Mesenchymal stem cell (in vitro differentiated cells and primary cell): Measurements from ENCODE around the gene RETN.

ENCODE experiments used
- DNase-seq: peaks from one replicate; pipeline ENCODE4 v3.0.0-alpha.2; 2013
- H2AFZ ChIP-seq: one replicate; pipeline ENCODE4 v1.6.1; 2013; ENCODE audit warnings: low read depth, mild to moderate bottlenecking, control low read depth, inconsistent platforms, low read length, moderate library complexity
- H2AK5ac ChIP-seq: 2 replicates; pipeline ENCODE4 v1.6.1; 2013; ENCODE audit warnings: low read length, moderate library complexity, mild to moderate bottlenecking, inconsistent platforms; ENCODE audit not compliant: severe bottlenecking
- H2BK120ac ChIP-seq: one replicate; pipeline ENCODE4 v1.6.1; 2013; ENCODE audit warnings: low read depth, mild to moderate bottlenecking, inconsistent platforms, low read length, moderate library complexity
- H2BK12ac ChIP-seq, 2 experiments: one replicate each; pipeline ENCODE4 v1.6.1; 2013; ENCODE audit warnings: inconsistent platforms in 2 of 2, low read length in 2 of 2, mild to moderate bottlenecking in 2 of 2, moderate library complexity in 2 of 2, control low read depth in 1 of 2
- H2BK15ac ChIP-seq: one replicate; pipeline ENCODE4 v1.6.1; 2013; ENCODE audit warnings: mild to moderate bottlenecking, low read depth, inconsistent platforms; ENCODE audit not compliant: poor library complexity, severe bottlenecking
- H2BK5ac ChIP-seq: 2 replicates; pipeline ENCODE4 v1.6.1; 2013; ENCODE audit warnings: low read depth, mild to moderate bottlenecking, low read length, control low read depth, inconsistent platforms; ENCODE audit not compliant: poor library complexity, severe bottlenecking
- H3K14ac ChIP-seq, 2 experiments: one replicate each; pipeline ENCODE4 v1.6.1; 2013; ENCODE audit warnings: inconsistent platforms in 2 of 2, low read length in 2 of 2, control low read depth in 1 of 2, mild to moderate bottlenecking in 1 of 2, moderate library complexity in 1 of 2
- H3K18ac ChIP-seq, 2 experiments: one replicate each; pipeline ENCODE4 v1.6.1; 2013; ENCODE audit warnings: inconsistent platforms in 2 of 2, low read length in 2 of 2, control low read depth in 1 of 2, low read depth in 1 of 2, mild to moderate bottlenecking in 1 of 2
- H3K23ac ChIP-seq, 2 experiments: one replicate each; pipeline ENCODE4 v1.6.1; 2013; ENCODE audit warnings: inconsistent platforms in 2 of 2, low read length in 2 of 2, mild to moderate bottlenecking in 2 of 2, moderate library complexity in 2 of 2, control low read depth in 1 of 2
- H3K27ac ChIP-seq: 2 replicates; pipeline ENCODE4 v1.5.1; 2013; ENCODE audit warnings: mild to moderate bottlenecking, moderate library complexity, low read length, control low read depth, inconsistent platforms; ENCODE audit not compliant: poor library complexity, severe bottlenecking
- H3K27me3 ChIP-seq, 2 experiments: 2 replicates each; pipeline versions ENCODE4 v1.6.1 to v1.7.0; 2013; ENCODE audit warnings: low read length in 2 of 2, mild to moderate bottlenecking in 2 of 2, moderate library complexity in 2 of 2, control low read depth in 1 of 2, inconsistent platforms in 1 of 2; ENCODE audit not compliant: control insufficient read depth in 1 of 2, insufficient read depth in 1 of 2
- H3K36me3 ChIP-seq, 2 experiments: 2 replicates each; pipeline versions ENCODE4 v1.6.1 to v1.7.0; 2013; ENCODE audit warnings: low read length in 2 of 2, control low read depth in 1 of 2, inconsistent platforms in 1 of 2, low read depth in 1 of 2, mild to moderate bottlenecking in 1 of 2; ENCODE audit not compliant: insufficient read depth in 2 of 2, control insufficient read depth in 1 of 2
- H3K4ac ChIP-seq, 2 experiments: one replicate each; pipeline ENCODE4 v1.6.1; 2013; ENCODE audit warnings: inconsistent platforms in 2 of 2, low read length in 2 of 2, mild to moderate bottlenecking in 2 of 2, moderate library complexity in 2 of 2, control low read depth in 1 of 2, low read depth in 1 of 2
- H3K4me1 ChIP-seq: 2 replicates; pipeline ENCODE4 v1.6.1; 2013; ENCODE audit warnings: low read depth, low read length, control low read depth; ENCODE audit not compliant: control insufficient read depth, insufficient read depth
- H3K4me2 ChIP-seq: 2 replicates; pipeline ENCODE4 v1.6.1; 2013; ENCODE audit warnings: low read length, mild to moderate bottlenecking, inconsistent platforms; ENCODE audit not compliant: poor library complexity, severe bottlenecking
- H3K4me3 ChIP-seq, 2 experiments: 2 replicates each; pipeline versions ENCODE4 v1.5.1 to v1.7.0; 2013; ENCODE audit warnings: low read length in 2 of 2, mild to moderate bottlenecking in 2 of 2, control low read depth in 1 of 2, low read depth in 1 of 2; ENCODE audit not compliant: insufficient read depth in 1 of 2
- H3K79me1 ChIP-seq: replicated peaks from 2 replicates; pipeline ENCODE4 v1.6.1; 2013; ENCODE audit warnings: mild to moderate bottlenecking, control low read depth, low read length, inconsistent platforms; ENCODE audit not compliant: poor library complexity, severe bottlenecking
- H3K9ac ChIP-seq: 2 replicates; pipeline ENCODE4 v1.7.0; 2013; ENCODE audit warnings: mild to moderate bottlenecking, low read length, moderate library complexity
- H3K9me3 ChIP-seq: 2 replicates; pipeline ENCODE4 v1.7.0; 2013; ENCODE audit warnings: mild to moderate bottlenecking, low read length; ENCODE audit not compliant: control insufficient read depth
- H4K8ac ChIP-seq: one replicate; pipeline ENCODE4 v1.6.1; 2013; ENCODE audit warnings: inconsistent platforms, mild to moderate bottlenecking, low read length, moderate library complexity
- H4K91ac ChIP-seq: one replicate; pipeline ENCODE4 v1.6.1; 2013; ENCODE audit warnings: mild to moderate bottlenecking, low read length, inconsistent platforms
- WGBS: methylation state at CpG from one replicate; pipeline ENCODE4 v1.1.7; 2013; ENCODE audit warnings: mixed read lengths; 5-methylcytosine and 5-hydroxymethylcytosine counted together

RETN gene

GRCh38 chr19:7645656-7646425 is 23.0 kb upstream of the RETN start:
- Histone ChIP-seq H3K9ac (no peak overlapping the region), H3K14ac (no peak overlapping the region)
- WGBS: 66% methylated on average over 18 of the region's 20 CpGs

GRCh38 chr19:7646426-7646700 is 22.5 kb upstream of the RETN start:
- Histone ChIP-seq H2BK5ac (no peak overlapping the region), H2BK12ac (no peak overlapping the region), H4K8ac (no peak overlapping the region), H2BK15ac (no peak overlapping the region), H3K18ac (no peak overlapping the region), H4K91ac (no peak overlapping the region), H3K27me3 (peaks cover 10 to 37% of the 10 kb centered on the region in 2 experiments), H3K79me1 (peaks cover 3% of the 10 kb centered on the region), H3K4me2 (no peak overlapping the region), H2AK5ac (no peak overlapping the region), H3K36me3 (peaks cover 0 to 57% of the 10 kb centered on the region in 2 experiments), H2BK120ac (no peak overlapping the region), H3K14ac (no peak overlapping the region), H3K4ac (no peak overlapping the region), H3K9ac (no peak overlapping the region), H3K9me3 (no peaks in the 10 kb centered on the region), H3K4me1 (peaks cover 2% of the 10 kb centered on the region), H3K27ac (no peak overlapping the region), H2AFZ (no peak overlapping the region), H3K23ac (no peak overlapping the region), H3K4me3 (no peak overlapping the region)
- no peak for DNase-seq
- 93% methylated on average over 8 of the region's 8 CpGs for WGBS

More at GRCh38 chr19:7645656-7646425, 23.0 kb upstream of the RETN start:
- Histone ChIP-seq H3K79me1 (peaks cover 5% of the 10 kb centered on the region), H3K4me3 (no peak overlapping the region), H2AK5ac (no peak overlapping the region), H2BK15ac (no peak overlapping the region), H4K8ac (no peak overlapping the region), H3K36me3 (peaks cover 0 to 60% of the 10 kb centered on the region in 2 experiments), H3K9me3 (no peaks in the 10 kb centered on the region), H3K4ac (no peak overlapping the region), H4K91ac (no peak overlapping the region), H3K4me1 (peaks cover 2% of the 10 kb centered on the region), H2BK12ac (no peak overlapping the region), H3K27me3 (peaks cover 6 to 32% of the 10 kb centered on the region in 2 experiments), H3K18ac (no peak overlapping the region), H2BK5ac (no peak overlapping the region), H3K23ac (no peak overlapping the region), H2BK120ac (no peak overlapping the region), H3K27ac (no peak overlapping the region), H2AFZ (no peak overlapping the region), H3K4me2 (no peak overlapping the region)
- DNase-seq: no peak

DNA sequence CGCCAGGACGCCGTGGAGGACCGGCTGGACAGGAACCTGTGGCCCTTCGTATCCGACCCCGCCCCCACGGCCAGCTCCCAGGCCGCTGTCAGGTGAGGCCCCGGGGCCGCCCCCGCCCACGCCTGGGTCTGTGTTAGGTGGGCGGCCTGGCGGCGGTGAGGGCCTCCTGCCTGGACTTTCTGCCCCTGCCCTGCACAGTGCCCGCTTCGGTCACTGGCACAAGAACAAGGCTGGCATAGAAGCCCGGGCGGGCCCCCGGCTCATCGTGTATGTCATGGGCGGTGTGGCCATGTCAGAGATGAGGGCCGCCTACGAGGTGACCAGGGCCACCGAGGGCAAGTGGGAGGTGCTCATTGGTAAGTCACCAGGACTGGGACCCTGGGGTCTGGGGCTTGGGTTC is 21.7 kb upstream of the RETN start:
- H3K27ac ChIP-seq: no peak overlapping the region
- H3K36me3 ChIP-seq: peaks cover 0 to 49% of the 10 kb centered on the region in 2 experiments
- no peak overlapping the region for H3K14ac ChIP-seq
- H3K4me1 ChIP-seq: peaks cover 1% of the 10 kb centered on the region
- no peak overlapping the region for H3K4ac ChIP-seq
- 93% methylated on average over 26 of the region's 26 CpGs for WGBS
- DNase-seq: no peak
- no peak overlapping the region for H2BK15ac ChIP-seq
- no peak overlapping the region for H2BK5ac ChIP-seq
- peaks cover 10 to 37% of the 10 kb centered on the region in 2 experiments for H3K27me3 ChIP-seq
- H3K18ac ChIP-seq: no peak overlapping the region
- H3K4me2 ChIP-seq: no peak overlapping the region
- H4K8ac ChIP-seq: no peak overlapping the region
- H3K9ac ChIP-seq: no peak overlapping the region
- no peak overlapping the region for H3K23ac ChIP-seq
- H2AFZ ChIP-seq: no peak overlapping the region
- H3K79me1 ChIP-seq: peaks cover 2% of the 10 kb centered on the region
- H3K9me3 ChIP-seq: no peaks in the 10 kb centered on the region
- no peak overlapping the region for H3K4me3 ChIP-seq
- H2BK12ac ChIP-seq: no peak overlapping the region
- no peak overlapping the region for H2AK5ac ChIP-seq
- no peak overlapping the region for H4K91ac ChIP-seq
- H2BK120ac ChIP-seq: no peak overlapping the region

DNA sequence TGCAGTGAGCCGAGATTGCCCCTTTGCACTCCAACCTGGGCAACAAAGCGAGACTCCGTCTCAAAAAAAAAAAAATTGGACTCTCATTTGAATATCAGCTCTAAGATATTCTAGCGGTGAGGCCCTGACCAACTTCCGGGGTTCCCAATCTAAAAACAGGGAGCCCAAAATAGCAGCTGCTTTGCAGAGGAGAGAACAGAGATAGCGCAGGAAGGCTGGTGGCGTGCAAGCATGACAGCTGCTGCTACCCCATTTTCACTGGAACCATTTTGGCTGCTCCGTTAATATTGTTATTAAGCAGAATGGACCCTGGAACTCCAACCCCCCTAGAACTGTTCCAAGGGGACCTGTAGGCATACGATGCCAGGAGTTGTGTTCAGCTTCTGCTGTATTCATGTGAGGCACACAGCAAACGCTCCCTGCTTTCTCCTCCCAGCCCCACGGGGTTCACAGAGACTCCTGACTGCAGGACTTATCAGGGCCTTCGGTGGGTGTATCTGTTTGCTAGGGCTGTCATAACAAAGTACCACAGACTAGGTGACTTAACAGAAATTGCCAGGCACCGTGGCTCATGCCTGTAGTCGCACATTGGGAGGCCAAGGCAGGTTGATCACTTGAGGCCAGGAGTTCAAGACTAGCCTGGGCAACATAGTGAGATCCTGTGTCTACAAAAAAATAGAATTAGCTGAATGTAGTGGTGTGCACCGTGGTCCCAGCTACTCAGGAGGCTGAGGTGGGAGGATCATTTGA is 20.4 kb upstream of the RETN start:
- no peak for DNase-seq
- peaks cover 0 to 37% of the 10 kb centered on the region in 2 experiments for H3K36me3 ChIP-seq
- no peak overlapping the region for H2AK5ac ChIP-seq
- no peak overlapping the region for H2BK120ac ChIP-seq
- H2BK15ac ChIP-seq: no peak overlapping the region
- no peak overlapping the region for H3K4ac ChIP-seq
- no peaks in the 10 kb centered on the region for H3K9me3 ChIP-seq
- no peak overlapping the region for H3K4me3 ChIP-seq
- H2AFZ ChIP-seq: no peak overlapping the region
- 87% methylated on average over 15 of the region's 15 CpGs for WGBS
- H2BK12ac ChIP-seq: no peak overlapping the region
- H3K79me1 ChIP-seq: no peaks in the 10 kb centered on the region
- H3K23ac ChIP-seq: no peak overlapping the region
- no peak overlapping the region for H3K18ac ChIP-seq
- no peak overlapping the region for H2BK5ac ChIP-seq
- peaks cover 10 to 37% of the 10 kb centered on the region in 2 experiments for H3K27me3 ChIP-seq
- H4K8ac ChIP-seq: no peak overlapping the region
- no peak overlapping the region for H3K4me2 ChIP-seq
- no peak overlapping the region for H3K14ac ChIP-seq
- H3K9ac ChIP-seq: no peak overlapping the region
- H4K91ac ChIP-seq: no peak overlapping the region
- H3K4me1 ChIP-seq: peaks cover 4% of the 10 kb centered on the region
- H3K27ac ChIP-seq: no peak overlapping the region
